ENCODE data around the gene CREB3L2. TPM values are rescaled to one million over a fixed set of nuclear protein-coding genes. Genes with fewer than 3 reads are reported as not detected.

Gene CREB3L2
- total and polyA plus RNA-seq, 2 of the 8 experiments (the other 6 are each of a cell fraction or from before 2014, with no cell fraction given) = 14.4 to 48.3 TPM

DNA sequence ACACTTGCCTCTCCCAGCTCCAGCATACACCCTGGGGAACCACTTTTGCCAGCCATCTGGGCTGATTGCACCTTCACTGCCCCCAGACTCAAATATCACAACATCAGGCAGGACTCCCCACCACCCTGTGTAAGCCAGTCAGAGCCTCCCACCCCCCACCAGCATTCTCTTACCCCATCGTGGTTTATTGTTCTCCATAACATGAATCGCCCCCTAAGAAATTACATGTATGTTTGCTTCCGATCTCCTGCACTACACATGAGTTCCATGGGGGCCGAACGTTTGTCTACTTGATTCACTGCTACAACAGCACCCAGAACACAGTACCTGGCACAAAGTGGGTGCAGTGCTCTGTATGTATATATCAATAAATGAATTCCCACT is 39.4 kb downstream of the CREB3L2 start:
- H4K91ac ChIP-seq (replicated peaks; ENCODE audit: insufficient read length, low read length) = no peak overlapping the region
- WGBS, 2 experiments (ENCODE audit: extremely low coverage in 1 of 2, insufficient coverage in 1 of 2, insufficient read length in 1 of 2, insufficient replicate concordance in 2 of 2, low coverage in 1 of 2, low lambda C conversion rate in 2 of 2, missing lambda C conversion rate in 1 of 2) = 83% methylated on average over 5 of the region's 5 CpGs; no CpG with 5 or more reads in 1 of the 2 experiments
- no peak overlapping the region for H3K56ac ChIP-seq (replicated peaks; ENCODE audit: insufficient read length, low read depth, low read length)
- H3K9ac ChIP-seq (replicated peaks in 1 of 4; ENCODE audit: extremely low read depth in 1 of 4, low read depth in 3 of 4, low read length in 3 of 4) = no peak overlapping the region
- no peak overlapping the region for H2AK5ac ChIP-seq (ENCODE audit: low read depth, low read length)
- H3K18ac ChIP-seq (ENCODE audit: extremely low read depth, low read length) = no peak overlapping the region
- H3K4ac ChIP-seq (replicated peaks; ENCODE audit: insufficient read length, low read depth, low read length) = no peak overlapping the region
- H4K8ac ChIP-seq (ENCODE audit: extremely low read depth, insufficient read depth, low read length) = no peak overlapping the region
- H3K27me3 ChIP-seq (replicated peaks in 1 of 4; ENCODE audit: control insufficient read depth in 3 of 4, extremely low read depth in 1 of 4, insufficient read depth in 3 of 4, low read length in 3 of 4) = no peaks in the 10 kb centered on the region
- H3K36me3 ChIP-seq (ENCODE audit: control insufficient read depth in 2 of 4, insufficient read depth in 4 of 4, low read length in 3 of 4) = no peaks in the 10 kb centered on the region
- no peak overlapping the region for H3K4me2 ChIP-seq (ENCODE audit: insufficient read depth in 1 of 2, low read depth in 2 of 2, low read length in 2 of 2)
- no peaks in the 10 kb centered on the region for H3K23me2 ChIP-seq (ENCODE audit: low read depth, low read length)
- no peak overlapping the region for H3K14ac ChIP-seq (ENCODE audit: insufficient read length)
- FAIRE-seq (no peak), DNase-seq (ENCODE audit: low read depth in 1 of 2, low spot score in 2 of 2) (no peak)
- H2BK120ac ChIP-seq (replicated peaks; ENCODE audit: low read depth, low read length) = no peak overlapping the region
- no peak overlapping the region for H2BK5ac ChIP-seq (ENCODE audit: low read depth, low read length)
- H2BK15ac ChIP-seq (ENCODE audit: low read length) = no peak overlapping the region
- no peak overlapping the region for H3K4me3 ChIP-seq (ENCODE audit: extremely low read depth in 1 of 4, insufficient read depth in 2 of 4, low read depth in 3 of 4, low read length in 4 of 4)
- no peak overlapping the region for H4K5ac ChIP-seq (ENCODE audit: insufficient read length, low read depth, low read length)
- no peak overlapping the region for H3K23ac ChIP-seq (ENCODE audit: insufficient read length)
- ChIA-PET POLR2A (ENCODE audit: partially characterized antibody) (interaction anchor here (1.3 kb wide), 1 partner anchor 30 kb away, joined by 3 read pairs; no protein-coding TSS in a partner anchor), CTCF (ENCODE audit: partially characterized antibody) (interaction anchor here (1.2 to 2.2 kb wide), 2 partner anchors 12 to 23 kb away, joined by 3 to 7 read pairs; no protein-coding TSS in a partner anchor)
- no peak overlapping the region for H2BK20ac ChIP-seq (ENCODE audit: low read length)
- no peak overlapping the region for H3K27ac ChIP-seq (ENCODE audit: low read depth, low read length)
- no peak overlapping the region for H2AFZ ChIP-seq (ENCODE audit: low read length)
- H3K79me1 ChIP-seq (ENCODE audit: low read depth, low read length) = peaks cover 10% of the 10 kb centered on the region
- no peaks in the 10 kb centered on the region for H3K9me3 ChIP-seq (ENCODE audit: insufficient read depth in 2 of 2, low read depth in 1 of 2, low read length in 1 of 2)
- H3K79me2 ChIP-seq (ENCODE audit: control insufficient read depth in 1 of 2, insufficient read depth in 2 of 2, low read length in 2 of 2) = peaks cover 0 to 58% of the 10 kb centered on the region in 2 experiments; a peak in 2 of 4 replicates
- no peak overlapping the region for H2BK12ac ChIP-seq (ENCODE audit: low read depth, low read length)
- peaks cover 0 to 2% (median under 1%) of the 10 kb centered on the region in 4 experiments; a peak in 2 of 7 replicates for H3K4me1 ChIP-seq (replicated peaks in 1 of 4; ENCODE audit: control insufficient read depth in 3 of 4, insufficient read depth in 4 of 4, low read length in 3 of 4)
- no peaks in the 10 kb centered on the region for H4K20me1 ChIP-seq (replicated peaks in 1 of 2; ENCODE audit: control insufficient read depth in 1 of 2, insufficient read depth in 2 of 2, low read length in 2 of 2)
- TF ChIP-seq, protein P1, sequence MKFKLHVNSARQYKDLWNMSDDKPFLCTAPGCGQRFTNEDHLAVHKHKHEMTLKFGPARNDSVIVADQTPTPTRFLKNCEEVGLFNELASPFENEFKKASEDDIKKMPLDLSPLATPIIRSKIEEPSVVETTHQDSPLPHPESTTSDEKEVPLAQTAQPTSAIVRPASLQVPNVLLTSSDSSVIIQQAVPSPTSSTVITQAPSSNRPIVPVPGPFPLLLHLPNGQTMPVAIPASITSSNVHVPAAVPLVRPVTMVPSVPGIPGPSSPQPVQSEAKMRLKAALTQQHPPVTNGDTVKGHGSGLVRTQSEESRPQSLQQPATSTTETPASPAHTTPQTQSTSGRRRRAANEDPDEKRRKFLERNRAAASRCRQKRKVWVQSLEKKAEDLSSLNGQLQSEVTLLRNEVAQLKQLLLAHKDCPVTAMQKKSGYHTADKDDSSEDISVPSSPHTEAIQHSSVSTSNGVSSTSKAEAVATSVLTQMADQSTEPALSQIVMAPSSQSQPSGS (IDR thresholded peaks at IDR 0.05; ENCODE audit: low read length) = no peak
- TF ChIP-seq ASH2L (IDR thresholded peaks at IDR 0.05; ENCODE audit: low read length) (no peak), POU5F1 (IDR thresholded peaks at IDR 0.05; ENCODE audit: low read depth, low read length) (no peak), PHF8 (conservative IDR thresholded peaks at IDR 0.05; ENCODE audit: low read depth, low read length) (no peak), POLR2AphosphoS5 (IDR thresholded peaks at IDR 0.05; ENCODE audit: low read depth, low read length) (no peak), ZNF274 (IDR thresholded peaks at IDR 0.05; ENCODE audit: borderline replicate concordance, extremely low read depth, low read length) (no peak), SAP30 (IDR thresholded peaks at IDR 0.05; ENCODE audit: insufficient read depth, insufficient replicate concordance, low read length) (no peak)
- TF ChIP-seq, protein P2, sequence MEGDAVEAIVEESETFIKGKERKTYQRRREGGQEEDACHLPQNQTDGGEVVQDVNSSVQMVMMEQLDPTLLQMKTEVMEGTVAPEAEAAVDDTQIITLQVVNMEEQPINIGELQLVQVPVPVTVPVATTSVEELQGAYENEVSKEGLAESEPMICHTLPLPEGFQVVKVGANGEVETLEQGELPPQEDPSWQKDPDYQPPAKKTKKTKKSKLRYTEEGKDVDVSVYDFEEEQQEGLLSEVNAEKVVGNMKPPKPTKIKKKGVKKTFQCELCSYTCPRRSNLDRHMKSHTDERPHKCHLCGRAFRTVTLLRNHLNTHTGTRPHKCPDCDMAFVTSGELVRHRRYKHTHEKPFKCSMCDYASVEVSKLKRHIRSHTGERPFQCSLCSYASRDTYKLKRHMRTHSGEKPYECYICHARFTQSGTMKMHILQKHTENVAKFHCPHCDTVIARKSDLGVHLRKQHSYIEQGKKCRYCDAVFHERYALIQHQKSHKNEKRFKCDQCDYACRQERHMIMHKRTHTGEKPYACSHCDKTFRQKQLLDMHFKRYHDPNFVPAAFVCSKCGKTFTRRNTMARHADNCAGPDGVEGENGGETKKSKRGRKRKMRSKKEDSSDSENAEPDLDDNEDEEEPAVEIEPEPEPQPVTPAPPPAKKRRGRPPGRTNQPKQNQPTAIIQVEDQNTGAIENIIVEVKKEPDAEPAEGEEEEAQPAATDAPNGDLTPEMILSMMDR (IDR thresholded peaks at IDR 0.05; ENCODE audit: control extremely low read depth in 1 of 3, insufficient read depth in 1 of 3, low read depth in 1 of 3, low read length in 3 of 3) = no peak
- TF ChIP-seq, protein P3, sequence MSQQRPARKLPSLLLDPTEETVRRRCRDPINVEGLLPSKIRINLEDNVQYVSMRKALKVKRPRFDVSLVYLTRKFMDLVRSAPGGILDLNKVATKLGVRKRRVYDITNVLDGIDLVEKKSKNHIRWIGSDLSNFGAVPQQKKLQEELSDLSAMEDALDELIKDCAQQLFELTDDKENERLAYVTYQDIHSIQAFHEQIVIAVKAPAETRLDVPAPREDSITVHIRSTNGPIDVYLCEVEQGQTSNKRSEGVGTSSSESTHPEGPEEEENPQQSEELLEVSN (IDR thresholded peaks at IDR 0.05) = no peak
